Esophagus squamous epithelium (tissue), 5 donors: Measurements from ENCODE around the gene HDAC6. TPM values are rescaled to one million over a fixed set of nuclear protein-coding genes. Genes with fewer than 3 reads are reported as not detected.

Experiments
- DNase-seq: peaks from one replicate; lab custom pipeline; 2025; lab: John Stamatoyannopoulos, UW
- H3K27ac ChIP-seq, 4 donors: fragments of 200-600 bp; sonication (generic); one replicate each; pipeline ENCODE4 v1.5.1; 2016 to 2019; ENCODE audit warnings: mild to moderate bottlenecking in 1 of 4
- H3K27me3 ChIP-seq, 4 donors: fragments of 200-600 bp; sonication (generic); 1 replicate in 3 of 4; 2 replicates in 1 of 4; pipeline versions ENCODE4 v1.5.1 to v1.6.0; 2017 to 2021; ENCODE audit warnings: antibody characterized with exemption in 1 of 4
- H3K36me3 ChIP-seq, 3 donors: fragments of 200-600 bp; sonication (generic); one replicate each; pipeline ENCODE4 v1.5.1; 2016 to 2019
- H3K4me1 ChIP-seq, 3 donors: fragments of 200-600 bp; sonication (generic); one replicate each; pipeline ENCODE4 v1.5.1; 2017 to 2019
- H3K4me3 ChIP-seq, 4 donors: fragments of 200-600 bp; sonication (generic); 1 replicate in 3 of 4; 2 replicates in 1 of 4; pipeline ENCODE4 v1.5.1; 2016 to 2019; ENCODE audit warnings: mild to moderate bottlenecking in 2 of 4, moderate library complexity in 1 of 4
- H3K9me3 ChIP-seq, 3 donors: fragments of 200-600 bp; sonication (generic); one replicate each; pipeline ENCODE4 v1.5.1; 2016 to 2019
- POLR2A ChIP-seq, 4 donors: fragments of 450-650 bp; IDR thresholded peaks; one replicate each; pipeline ENCODE4 v1.6.1; 2017; ENCODE audit warnings: antibody characterized with exemption in 4 of 4, mild to moderate bottlenecking in 4 of 4, moderate library complexity in 3 of 4
- WGBS, 2 donors: methylation state at CpG; one replicate each; pipeline ENCODE4 v1.1.5; 2018; 5-methylcytosine and 5-hydroxymethylcytosine counted together
- intact Hi-C: fragments of 100-400 bp; cut with DNase I; formaldehyde crosslinking; loops from one replicate; pipeline ENCODE4 v1.15.0; 2022
- total RNA-seq, 4 donors: library from RNA; depleted of rRNA; stranded (reverse); fragments of >200 nt; gene quantifications; one replicate each; pipeline ENCODE4 v1.1.0, GENCODE V29; 2016
- TF ChIP-seq, protein P1 (sequence below), 6 experiments: fragments of 450-650 bp in 4 of 6; fragments of 200-600 bp in 2 of 6; sonication (generic) in 2 of 6; IDR thresholded peaks; one replicate each; pipeline ENCODE4 v1.5.1; 2016 to 2019; ENCODE audit warnings: antibody characterized with exemption in 6 of 6, mild to moderate bottlenecking in 4 of 6, moderate library complexity in 4 of 6
- donor health status: DM: yes; HTN: yes; CAD: no.

The HDAC6 gene
- total RNA-seq, 4 donors from 2014 or later, result 39.9 to 54.9 (median 48.2) TPM

DNA sequence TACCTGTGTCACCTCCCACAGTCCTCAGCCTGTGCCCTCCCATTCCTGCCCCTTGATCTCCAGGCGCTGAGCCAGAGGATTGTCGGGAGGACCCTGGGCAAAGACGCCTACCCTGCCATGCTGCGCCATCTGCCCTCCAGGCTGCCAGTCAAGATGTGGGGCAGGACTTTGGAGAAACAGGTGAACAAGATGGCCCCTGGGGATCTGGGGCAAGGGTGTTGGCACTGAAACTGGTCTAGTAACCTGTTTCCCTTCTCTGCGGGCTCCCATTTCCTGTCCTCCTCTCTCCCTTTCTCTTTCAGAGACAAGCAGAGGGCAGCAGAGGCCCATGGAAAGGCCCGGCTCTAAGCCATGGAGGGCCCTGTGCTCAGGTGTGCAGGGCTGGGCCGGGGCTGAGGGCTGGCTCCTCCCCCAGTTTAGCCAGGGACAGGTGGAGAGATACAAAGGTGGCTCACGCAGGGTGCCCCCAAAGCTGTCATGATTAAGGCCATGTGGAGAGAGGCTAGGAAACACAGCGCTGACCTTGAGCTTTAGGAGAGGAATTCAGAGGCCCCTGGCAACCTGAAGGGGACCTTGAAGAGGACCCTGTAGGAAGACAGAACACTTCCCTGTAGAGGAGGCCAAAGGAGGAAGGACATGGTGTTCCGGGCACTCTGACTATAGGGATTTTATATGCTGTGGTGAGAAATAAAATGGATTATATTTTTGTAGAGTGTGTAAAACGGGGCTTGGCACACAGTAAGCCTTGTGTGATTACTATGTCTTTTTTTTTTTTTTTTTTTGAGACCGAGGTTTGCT is 40.0 kb upstream of the HDAC6 start, which contains the start of gene GLOD5:
Gene GLOD5 (plus strand): TSS at position 74 of the 798 bp plus-strand sequence. CDS start 44 bp downstream, at position 118.
- no peak for DNase-seq
- Histone ChIP-seq H3K4me3 (no peak within 1 kb of the TSS), H3K4me1 (no peaks in the 10 kb centered on the region), H3K27me3 (no peaks in the 10 kb centered on the region), H3K36me3 (no peaks in the 10 kb centered on the region), H3K9me3 (no peaks in the 10 kb centered on the region), H3K27ac (peak within 1 kb of the TSS in 3 of 4 donors; percentile 17 to 57 (median 42))
- intact Hi-C loops, result no loop called here
- WGBS, 2 donors, result 45 to 61% methylated on average over 3 to 8 of the region's 12 CpGs
- no peak for TF ChIP-seq POLR2A (IDR thresholded peaks at IDR 0.05)
- TF ChIP-seq, protein P1, sequence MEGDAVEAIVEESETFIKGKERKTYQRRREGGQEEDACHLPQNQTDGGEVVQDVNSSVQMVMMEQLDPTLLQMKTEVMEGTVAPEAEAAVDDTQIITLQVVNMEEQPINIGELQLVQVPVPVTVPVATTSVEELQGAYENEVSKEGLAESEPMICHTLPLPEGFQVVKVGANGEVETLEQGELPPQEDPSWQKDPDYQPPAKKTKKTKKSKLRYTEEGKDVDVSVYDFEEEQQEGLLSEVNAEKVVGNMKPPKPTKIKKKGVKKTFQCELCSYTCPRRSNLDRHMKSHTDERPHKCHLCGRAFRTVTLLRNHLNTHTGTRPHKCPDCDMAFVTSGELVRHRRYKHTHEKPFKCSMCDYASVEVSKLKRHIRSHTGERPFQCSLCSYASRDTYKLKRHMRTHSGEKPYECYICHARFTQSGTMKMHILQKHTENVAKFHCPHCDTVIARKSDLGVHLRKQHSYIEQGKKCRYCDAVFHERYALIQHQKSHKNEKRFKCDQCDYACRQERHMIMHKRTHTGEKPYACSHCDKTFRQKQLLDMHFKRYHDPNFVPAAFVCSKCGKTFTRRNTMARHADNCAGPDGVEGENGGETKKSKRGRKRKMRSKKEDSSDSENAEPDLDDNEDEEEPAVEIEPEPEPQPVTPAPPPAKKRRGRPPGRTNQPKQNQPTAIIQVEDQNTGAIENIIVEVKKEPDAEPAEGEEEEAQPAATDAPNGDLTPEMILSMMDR (IDR thresholded peaks at IDR 0.05), result peak in 5 of 6 experiments; percentile 11 to 64 (median 43)

DNA sequence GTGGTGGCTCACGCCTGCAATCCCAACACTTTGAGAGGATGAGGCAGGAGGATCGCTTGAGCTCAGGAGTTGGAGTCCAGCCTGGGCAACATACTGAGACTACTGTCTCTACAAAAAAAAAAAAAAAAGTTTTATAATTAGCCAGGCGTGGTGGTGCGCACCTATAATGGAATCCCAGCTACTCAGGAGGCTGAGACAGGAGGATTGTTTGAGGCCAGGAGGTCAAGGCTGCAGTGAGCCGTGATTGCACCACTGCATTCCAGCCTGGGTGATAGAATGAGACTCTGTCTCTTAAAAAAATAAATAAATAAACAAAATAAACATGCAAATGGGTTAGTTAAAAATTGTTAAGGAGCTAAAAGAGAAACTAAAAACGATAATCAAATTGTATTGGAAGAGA is 32.6 kb upstream of the HDAC6 start:
- Histone ChIP-seq H3K9me3 (no peaks in the 10 kb centered on the region), H3K4me3 (no peak overlapping the region), H3K27me3 (peaks cover 0 to 2% (median 0%) of the 10 kb centered on the region in 4 donors), H3K27ac (no peak overlapping the region), H3K36me3 (no peaks in the 10 kb centered on the region), H3K4me1 (no peaks in the 10 kb centered on the region)
- DNase-seq, result no peak
- WGBS, 2 donors, result 77 to 82% methylated on average over 6 of the region's 6 CpGs
- TF ChIP-seq, protein P1 (IDR thresholded peaks at IDR 0.05), result no peak
- TF ChIP-seq POLR2A (IDR thresholded peaks at IDR 0.05), result no peak
- intact Hi-C loops, result no loop called here

DNA sequence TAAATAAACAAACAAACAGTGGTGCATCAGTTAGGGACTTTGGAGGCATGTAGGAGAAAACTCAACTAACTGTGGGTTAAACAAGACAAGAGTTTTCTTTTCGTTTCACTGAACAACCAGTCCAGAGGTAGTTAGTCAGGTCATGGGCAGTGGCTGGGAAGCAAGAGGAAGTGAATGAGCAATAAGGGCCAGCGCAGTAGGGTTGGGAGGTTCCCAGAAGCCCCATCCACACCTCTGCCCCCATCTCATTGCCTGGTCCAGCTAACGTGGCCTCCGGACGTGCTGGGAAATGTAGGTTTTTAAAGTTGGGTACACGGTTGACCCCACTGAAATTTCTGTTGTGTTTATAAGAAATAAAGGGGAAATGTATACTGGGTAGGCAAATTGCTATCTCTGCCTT is 31.6 kb upstream of the HDAC6 start:
- H3K4me1 ChIP-seq, result no peaks in the 10 kb centered on the region
- no peak overlapping the region for H3K27ac ChIP-seq
- peaks cover 0 to 2% (median 0%) of the 10 kb centered on the region in 4 donors for H3K27me3 ChIP-seq
- 74 to 77% methylated on average over 5 to 6 of the region's 6 CpGs for WGBS, 2 donors
- no peak for TF ChIP-seq POLR2A (IDR thresholded peaks at IDR 0.05)
- TF ChIP-seq, protein P1 (IDR thresholded peaks at IDR 0.05), result no peak
- no peak overlapping the region for H3K4me3 ChIP-seq
- DNase-seq, result no peak
- intact Hi-C loops, result no loop called here
- H3K9me3 ChIP-seq, result no peaks in the 10 kb centered on the region
- no peaks in the 10 kb centered on the region for H3K36me3 ChIP-seq

DNA sequence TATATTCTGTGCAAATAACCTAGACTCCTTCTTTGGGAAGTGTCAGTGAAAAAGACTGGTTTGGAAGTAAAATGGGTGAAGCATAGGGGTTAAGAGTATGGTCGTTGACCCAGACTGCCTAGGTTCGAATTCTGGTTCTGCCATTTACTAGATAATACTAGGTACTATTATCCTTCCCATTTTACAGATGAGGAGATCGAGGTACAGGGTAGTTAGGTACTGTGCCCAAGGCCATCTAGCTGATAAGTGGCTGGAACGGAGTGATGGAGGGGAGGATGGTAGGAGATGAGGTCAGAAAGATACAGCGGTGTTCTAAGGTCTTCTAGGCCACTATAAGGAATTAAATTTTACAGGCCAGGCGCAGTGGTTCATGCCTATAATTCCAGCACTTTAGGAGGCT is 29.3 kb upstream of the HDAC6 start:
- Histone ChIP-seq H3K36me3 (no peaks in the 10 kb centered on the region), H3K27ac (no peak overlapping the region), H3K9me3 (no peaks in the 10 kb centered on the region), H3K4me3 (no peak overlapping the region), H3K4me1 (no peaks in the 10 kb centered on the region), H3K27me3 (peaks cover 0 to 2% (median 0%) of the 10 kb centered on the region in 4 donors)
- WGBS, 2 donors, result 72 to 91% methylated on average over 6 of the region's 6 CpGs
- TF ChIP-seq POLR2A (IDR thresholded peaks at IDR 0.05), result no peak
- TF ChIP-seq, protein P1 (IDR thresholded peaks at IDR 0.05), result no peak
- no peak for DNase-seq
- intact Hi-C loops, result no loop called here

DNA sequence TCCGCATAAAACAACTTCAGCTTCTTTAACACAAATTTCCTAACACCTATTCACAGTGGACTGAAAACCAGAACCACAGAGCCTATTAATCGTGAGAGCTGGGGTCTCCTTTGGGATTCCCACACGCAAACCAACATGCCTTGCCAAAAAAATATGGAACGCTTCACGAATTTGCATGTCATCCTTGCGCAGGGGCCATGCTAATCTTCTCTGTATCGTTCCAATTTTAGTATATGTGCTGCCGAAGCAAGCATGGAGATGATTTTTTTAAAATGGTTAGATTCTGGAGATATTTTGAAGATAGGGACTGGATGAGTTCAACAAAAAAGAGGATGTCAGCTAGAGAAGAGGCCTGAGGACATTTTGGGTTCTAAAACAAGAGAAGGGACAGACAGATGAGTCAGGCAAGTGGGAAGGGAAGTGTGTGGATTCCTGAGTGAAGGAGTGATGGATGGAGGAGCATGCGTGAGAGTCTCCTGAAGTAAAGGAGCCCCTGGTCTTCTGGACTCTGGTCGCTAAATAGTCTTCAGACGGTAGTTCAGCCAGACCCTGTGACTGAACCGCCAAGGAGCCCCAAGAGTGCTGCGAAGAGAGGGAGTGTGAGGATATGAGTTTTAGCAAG is 24.9 kb upstream of the HDAC6 start:
- Histone ChIP-seq H3K9me3 (no peaks in the 10 kb centered on the region), H3K4me3 (no peak overlapping the region), H3K27me3 (peaks cover 0 to 2% (median 0%) of the 10 kb centered on the region in 4 donors), H3K36me3 (no peaks in the 10 kb centered on the region), H3K4me1 (no peaks in the 10 kb centered on the region), H3K27ac (no peak overlapping the region)
- intact Hi-C loops, result no loop called here
- TF ChIP-seq, protein P1 (IDR thresholded peaks at IDR 0.05), result no peak
- TF ChIP-seq POLR2A (IDR thresholded peaks at IDR 0.05), result no peak
- WGBS, 2 donors, result 73 to 74% methylated on average over 12 to 13 of the region's 13 CpGs
- no peak for DNase-seq
